HepG2 (cell line): ENCODE measurements around the gene EHBP1. TPM values are rescaled to one million over a fixed set of nuclear protein-coding genes. Genes with fewer than 3 reads are reported as not detected.
A peak's percentile ranks its signal among the peaks of the same experiment; 100 is the strongest.

Experiments
- FLYWCH1 ChIP-seq: sonication (generic); formaldehyde crosslinking; IDR thresholded peaks from 2 replicates; pipeline ENCODE4 v1.8.1; 2023; ENCODE audit warnings: mild to moderate bottlenecking, missing genetic modification reagents
- HNF1A ChIP-seq, 2 experiments: sonication (generic) in 1 of 2; formaldehyde crosslinking in 1 of 2; IDR thresholded peaks; 2 replicates each; pipeline versions ENCODE4 v1.4.0 to v1.6.1; 2016 to 2020; ENCODE audit warnings: borderline replicate concordance in 1 of 2, low read depth in 1 of 2, mild to moderate bottlenecking in 1 of 2, missing genetic modification reagents in 1 of 2
- KLF15 ChIP-seq: sonication (generic); formaldehyde crosslinking; IDR thresholded peaks from 2 replicates; pipeline ENCODE4 v1.8.1; 2023; ENCODE audit warnings: borderline replicate concordance, mild to moderate bottlenecking, inconsistent platforms, missing genetic modification reagents, mixed read lengths
- MLXIP ChIP-seq: sonication (generic); formaldehyde crosslinking; IDR thresholded peaks from 2 replicates; pipeline ENCODE4 v1.9.0; 2021; ENCODE audit warnings: missing genetic modification reagents, borderline replicate concordance
- MTERF4 ChIP-seq: sonication (generic); formaldehyde crosslinking; IDR thresholded peaks from 2 replicates; pipeline ENCODE4 v1.8.0; 2023; ENCODE audit warnings: mild to moderate bottlenecking, missing genetic modification reagents
- NFKB2 ChIP-seq: sonication (generic); formaldehyde crosslinking; IDR thresholded peaks from 2 replicates; pipeline ENCODE4 v1.4.0; 2020; ENCODE audit warnings: missing genetic modification reagents, borderline replicate concordance
- PPARG ChIP-seq: conservative IDR thresholded peaks from 2 replicates; pipeline ENCODE4 v1.6.1; 2016; ENCODE audit warnings: missing biosample characterization, missing genetic modification reagents
- RARG ChIP-seq: sonication (generic); formaldehyde crosslinking; IDR thresholded peaks from 2 replicates; pipeline ENCODE4 v1.4.0; 2020; ENCODE audit warnings: low read depth, mild to moderate bottlenecking, missing genetic modification reagents
- TCF7L2 ChIP-seq: IDR thresholded peaks from 2 replicates; pipeline ENCODE4 v1.6.1; 2011; ENCODE audit warnings: mild to moderate bottlenecking, low read depth, low read length, moderate library complexity
- ZBTB26 ChIP-seq: IDR thresholded peaks from 2 replicates; pipeline ENCODE4 v1.6.1; 2016; ENCODE audit warnings: missing compliant biosample characterization, missing genetic modification reagents, borderline replicate concordance
- ZBTB39 ChIP-seq: sonication (generic); formaldehyde crosslinking; IDR thresholded peaks from 2 replicates; pipeline ENCODE4 v1.5.0; 2020; ENCODE audit warnings: missing genetic modification reagents
- ZNF34 ChIP-seq: sonication (generic); formaldehyde crosslinking; IDR thresholded peaks from 2 replicates; pipeline ENCODE4 v1.4.0; 2020; ENCODE audit warnings: mild to moderate bottlenecking, missing genetic modification reagents, borderline replicate concordance
- ZNF446 ChIP-seq: sonication (generic); formaldehyde crosslinking; IDR thresholded peaks from 2 replicates; pipeline ENCODE4 v1.5.0; 2020; ENCODE audit warnings: mild to moderate bottlenecking, missing genetic modification reagents
- ZNF501 ChIP-seq: sonication (generic); formaldehyde crosslinking; IDR thresholded peaks from 2 replicates; pipeline ENCODE4 v1.5.1; 2020; ENCODE audit warnings: mild to moderate bottlenecking, moderate library complexity, missing genetic modification reagents
- ZNF737 ChIP-seq: sonication (generic); formaldehyde crosslinking; IDR thresholded peaks from 2 replicates; pipeline ENCODE4 v1.5.0; 2020; ENCODE audit warnings: missing genetic modification reagents, mild to moderate bottlenecking, borderline replicate concordance
- polyA plus RNA-seq, 8 experiments: library from polyadenylated mRNA; depleted of rRNA in 3 of 8; stranded (reverse) in 7 of 8; unstranded in 1 of 8; fragments of >200 nt; fragmentation: Illumina TruSeq in 4 of 8; extraction: Trizol in 4 of 8; gene quantifications; 2 replicates each; pipeline versions ENCODE4 v1.2.1 to v1.2.3, GENCODE V29; 2011 to 2016; ENCODE audit warnings: low read depth in 4 of 8, missing spikeins in 1 of 8, mixed read lengths in 1 of 8; ENCODE audit not compliant: insufficient read depth in 1 of 8
- total RNA-seq, 5 experiments: library from RNA; depleted of rRNA; stranded (reverse); fragments of >200 nt; fragmentation: Illumina TruSeq; extraction: Trizol; gene quantifications; 2 replicates each; pipeline ENCODE4 v1.2.3, GENCODE V29; 2016; ENCODE audit warnings: low read depth in 1 of 5

EHBP1 gene
- total and polyA plus RNA-seq, 2 of the 13 experiments (the other 11 are each of a cell fraction or from before 2014, with no cell fraction given): 93.5 to 146 TPM

- no peak for TF ChIP-seq ZBTB26
- TF ChIP-seq FLYWCH1 (CRISPR knock-in tag): no peak
- 0 out of 2 replicates have a peak, but pooled peaks have one; percentile 38 for TF ChIP-seq PPARG (CRISPR knock-in tag)
- TF ChIP-seq RARG (CRISPR knock-in tag): no peak
- TF ChIP-seq KLF15 (CRISPR knock-in tag): 0 out of 2 replicates have a peak, but pooled peaks have one; percentile 57
- no peak for TF ChIP-seq ZNF737
- TF ChIP-seq NFKB2 (CRISPR knock-in tag): 0 out of 2 replicates have a peak, but pooled peaks have one; percentile 18
- no peak for TF ChIP-seq HNF1A (IDR thresholded peaks at IDR 0.05; ENCODE audit: low read depth)
- TF ChIP-seq HNF1A (CRISPR knock-in tag; IDR thresholded peaks at IDR 0.05; ENCODE audit: borderline replicate concordance): peak; percentile 12; the same call in 1 of the 2 replicates
- TF ChIP-seq ZNF446 (CRISPR knock-in tag): peak; percentile 55; the same call in 1 of the 2 replicates
- no peak for TF ChIP-seq TCF7L2
- no peak for TF ChIP-seq ZNF34 (CRISPR knock-in tag)
- peak; percentile 87 for TF ChIP-seq ZNF501 (CRISPR knock-in tag)
- TF ChIP-seq MLXIP (CRISPR knock-in tag): peak; percentile 6; the same call in 1 of the 2 replicates
- TF ChIP-seq MTERF4 (CRISPR knock-in tag): peak; percentile 16; the same call in 1 of the 2 replicates
- TF ChIP-seq ZBTB39 (CRISPR knock-in tag): peak; percentile 63; the same call in 1 of the 2 replicates
Observed at GRCh38 chr2:63050334-63051041, 345.0 kb downstream of the EHBP1 start, which contains the start of gene OTX1 (continued).
